Adrenal gland (tissue), 5 donors: ENCODE results near the gene CYP24A1.

Source experiments
- POLR2A ChIP-seq, 2 donors: fragments of 450-650 bp; IDR thresholded peaks; one replicate each; pipeline ENCODE4 v1.6.1; 2017; ENCODE audit warnings: antibody characterized with exemption in 2 of 2, mild to moderate bottlenecking in 2 of 2, moderate library complexity in 1 of 2
- TF ChIP-seq, protein P1 (sequence below), 6 experiments: fragments of 450-650 bp in 4 of 6; fragments of 200-600 bp in 2 of 6; sonication (generic) in 1 of 6; IDR thresholded peaks; 1 replicate in 5 of 6; 2 replicates in 1 of 6; pipeline versions ENCODE4 v1.5.1 to v1.8.0; 2016 to 2021; ENCODE audit warnings: antibody characterized with exemption in 6 of 6, mild to moderate bottlenecking in 2 of 6, moderate library complexity in 1 of 6
- donor health status: DM: no; HTN: no; CAD: no.

DNA sequence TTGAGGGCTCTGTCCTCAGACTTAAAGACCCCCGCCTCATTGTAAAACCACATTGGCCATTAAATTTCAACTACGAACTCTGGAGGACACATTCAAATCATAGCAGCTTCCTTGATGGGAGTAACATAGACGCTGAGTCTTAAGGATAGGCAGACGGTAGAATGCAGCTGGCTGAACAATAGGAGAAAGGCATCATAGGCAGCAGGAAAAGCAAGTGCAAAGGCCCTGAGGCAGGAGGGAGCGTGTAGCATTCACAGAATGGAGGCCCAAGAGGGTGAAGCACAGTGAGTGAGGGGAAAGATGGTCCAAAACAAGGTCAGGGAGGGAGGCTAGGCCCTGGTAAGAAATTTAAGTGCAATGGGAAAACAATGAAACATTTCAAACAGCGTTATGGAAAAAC, 25.5 kb upstream of the CYP24A1 start:
- TF ChIP-seq, protein P1, sequence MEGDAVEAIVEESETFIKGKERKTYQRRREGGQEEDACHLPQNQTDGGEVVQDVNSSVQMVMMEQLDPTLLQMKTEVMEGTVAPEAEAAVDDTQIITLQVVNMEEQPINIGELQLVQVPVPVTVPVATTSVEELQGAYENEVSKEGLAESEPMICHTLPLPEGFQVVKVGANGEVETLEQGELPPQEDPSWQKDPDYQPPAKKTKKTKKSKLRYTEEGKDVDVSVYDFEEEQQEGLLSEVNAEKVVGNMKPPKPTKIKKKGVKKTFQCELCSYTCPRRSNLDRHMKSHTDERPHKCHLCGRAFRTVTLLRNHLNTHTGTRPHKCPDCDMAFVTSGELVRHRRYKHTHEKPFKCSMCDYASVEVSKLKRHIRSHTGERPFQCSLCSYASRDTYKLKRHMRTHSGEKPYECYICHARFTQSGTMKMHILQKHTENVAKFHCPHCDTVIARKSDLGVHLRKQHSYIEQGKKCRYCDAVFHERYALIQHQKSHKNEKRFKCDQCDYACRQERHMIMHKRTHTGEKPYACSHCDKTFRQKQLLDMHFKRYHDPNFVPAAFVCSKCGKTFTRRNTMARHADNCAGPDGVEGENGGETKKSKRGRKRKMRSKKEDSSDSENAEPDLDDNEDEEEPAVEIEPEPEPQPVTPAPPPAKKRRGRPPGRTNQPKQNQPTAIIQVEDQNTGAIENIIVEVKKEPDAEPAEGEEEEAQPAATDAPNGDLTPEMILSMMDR (IDR thresholded peaks at IDR 0.05) = no peak
- no peak for TF ChIP-seq POLR2A (IDR thresholded peaks at IDR 0.05)
